GM12878 (cell line): ENCODE data around the gene ZNF444. TPM values are rescaled to one million over a fixed set of nuclear protein-coding genes. Genes with fewer than 3 reads are reported as not detected.

Experiments used
- ATAC-seq: fragments of 200-7000 bp; cut with Tn5 transposase; 3 replicates; pipeline ENCODE4 v1.9.1; 2020; ENCODE audit warnings: mild to moderate bottlenecking, moderate library complexity
- BruUV-seq: library from RNA; stranded (reverse); fragments of 400-500 nt; replicated peaks from 2 replicates; lab custom pipeline; 2021; lab: Mats Ljungman, UMichigan
- CTCF ChIA-PET: fragments of 300-600 bp; sonication (Branson Sonifier 250); formaldehyde crosslinking; extraction: SDS; loops from one replicate; lab custom pipeline; 2021; ENCODE audit warnings: inconsistent platforms; lab: Yijun Ruan, JAX
- POLR2A ChIA-PET: fragments of 350-600 bp; formaldehyde crosslinking; extraction: SDS; loops from one replicate; lab custom pipeline; 2021; ENCODE audit warnings: inconsistent platforms; lab: Charles Lee
- RAD21 ChIA-PET: fragments of 300-600 bp; sonication (Branson Sonifier 250); formaldehyde crosslinking; loops from one replicate; lab custom pipeline; 2023; ENCODE audit warnings: antibody characterized with exemption; ENCODE audit not compliant: unreplicated experiment; lab: Charles Lee
- SMC1A ChIA-PET: fragments of 300-600 bp; sonication (Branson Sonifier 250); formaldehyde crosslinking; loops from one replicate; lab custom pipeline; 2023; ENCODE audit not compliant: unreplicated experiment, uncharacterized antibody; lab: Charles Lee
- DNase-seq: peaks from one replicate; pipeline ENCODE4 v3.0.0-alpha.2; 2011; ENCODE audit warnings: low read depth, low spot score
- FAIRE-seq: peaks from 3 replicates; lab custom pipeline; 2011; peaks lifted over from hg19 to GRCh38; lab: Jason Lieb, UNC
- H2AFZ ChIP-seq: 2 replicates; pipeline ENCODE4 v1.6.0; 2011; ENCODE audit warnings: low read depth, low read length, control low read depth; ENCODE audit not compliant: control insufficient read depth
- H3K27ac ChIP-seq: 2 replicates; pipeline ENCODE4 v1.5.1; 2011; ENCODE audit warnings: control low read depth; ENCODE audit not compliant: control insufficient read depth, insufficient read depth
- H3K27me3 ChIP-seq, 2 experiments: replicated peaks in 1 of 2; 2 replicates each; pipeline versions ENCODE4 v1.6.0 to v1.6.1; 2011; ENCODE audit warnings: low read length in 1 of 2; ENCODE audit not compliant: control insufficient read depth in 2 of 2, insufficient read depth in 2 of 2
- H3K36me3 ChIP-seq, 2 experiments: 2 replicates each; pipeline ENCODE4 v1.5.1; 2011; ENCODE audit warnings: low read length in 1 of 2; ENCODE audit not compliant: control insufficient read depth in 2 of 2, insufficient read depth in 2 of 2
- H3K4me1 ChIP-seq: 2 replicates; pipeline ENCODE4 v1.6.1; 2011; ENCODE audit warnings: mild to moderate bottlenecking, low read length, moderate library complexity, mixed read lengths; ENCODE audit not compliant: control insufficient read depth, insufficient read depth
- H3K4me2 ChIP-seq: 2 replicates; pipeline ENCODE4 v1.6.0; 2011; ENCODE audit warnings: control low read depth; ENCODE audit not compliant: control insufficient read depth, insufficient read depth
- H3K4me3 ChIP-seq: fragments of 200-600 bp; sonication (generic); 2 replicates; pipeline ENCODE4 v1.5.1; 2016
- H3K79me2 ChIP-seq: 2 replicates; pipeline ENCODE4 v1.6.0; 2011; ENCODE audit warnings: low read length; ENCODE audit not compliant: control insufficient read depth, insufficient read depth
- H3K9ac ChIP-seq: 2 replicates; pipeline ENCODE4 v1.8.0; 2011; ENCODE audit warnings: low read length, control low read depth, mixed read lengths; ENCODE audit not compliant: control insufficient read depth, insufficient read depth
- H3K9me3 ChIP-seq: replicated peaks from 3 replicates; pipeline ENCODE4 v1.5.1; 2011; ENCODE audit warnings: mild to moderate bottlenecking, low read length; ENCODE audit not compliant: control insufficient read depth, insufficient read depth
- H4K20me1 ChIP-seq: 2 replicates; pipeline ENCODE4 v1.6.0; 2011; ENCODE audit not compliant: control insufficient read depth, insufficient read depth
- BHLHE40 ChIP-seq, 2 experiments: fragments of 450-650 bp in 1 of 2; IDR thresholded peaks; 2 replicates each; pipeline ENCODE4 v1.6.1; 2011 to 2017; ENCODE audit warnings: low read depth in 2 of 2, borderline replicate concordance in 1 of 2, improper control_type of control experiment in 1 of 2, low read length in 1 of 2, mild to moderate bottlenecking in 1 of 2
- BRCA1 ChIP-seq: IDR thresholded peaks from 2 replicates; pipeline ENCODE4 v1.6.1; 2011; ENCODE audit warnings: low read depth, low read length, improper control_type of control experiment
- CTCF ChIP-seq, 3 experiments: IDR thresholded peaks in 2 of 3; conservative IDR thresholded peaks in 1 of 3; 2 replicates each; pipeline ENCODE4 v1.5.1; 2011; ENCODE audit warnings: low read depth in 3 of 3, low read length in 3 of 3, mild to moderate bottlenecking in 3 of 3, control low read depth in 2 of 3, moderate library complexity in 2 of 3, inconsistent platforms in 1 of 3, mixed read lengths in 1 of 3; ENCODE audit not compliant: control insufficient read depth in 2 of 3, insufficient read depth in 1 of 3; ENCODE audit errors: extremely low read depth in 1 of 3
- ETV6 ChIP-seq, 2 experiments: fragments of 450-650 bp in 1 of 2; IDR thresholded peaks in 1 of 2; conservative IDR thresholded peaks in 1 of 2; 2 replicates each; pipeline ENCODE4 v1.6.1; 2014; ENCODE audit warnings: antibody characterized with exemption in 1 of 2, borderline replicate concordance in 1 of 2, low read depth in 1 of 2, mild to moderate bottlenecking in 1 of 2, moderate library complexity in 1 of 2
- JUNB ChIP-seq: IDR thresholded peaks from 2 replicates; pipeline ENCODE4 v1.6.1; 2016; ENCODE audit warnings: antibody characterized with exemption, mild to moderate bottlenecking
- MEF2B ChIP-seq: fragments of 450-650 bp; IDR thresholded peaks from 2 replicates; pipeline ENCODE4 v1.6.1; 2018; ENCODE audit warnings: mild to moderate bottlenecking, moderate library complexity; ENCODE audit not compliant: partially characterized antibody, poor library complexity, severe bottlenecking
- NBN ChIP-seq: fragments of 450-650 bp; IDR thresholded peaks from 2 replicates; pipeline ENCODE4 v1.6.1; 2016
- NFXL1 ChIP-seq: fragments of 450-650 bp; IDR thresholded peaks from 2 replicates; pipeline ENCODE4 v1.6.1; 2017; ENCODE audit warnings: antibody characterized with exemption, mild to moderate bottlenecking, borderline replicate concordance
- NR2C1 ChIP-seq: fragments of 450-650 bp; IDR thresholded peaks from 2 replicates; pipeline ENCODE4 v1.6.1; 2017; ENCODE audit warnings: antibody characterized with exemption, mild to moderate bottlenecking, moderate library complexity
- PAX5 ChIP-seq: IDR thresholded peaks from 2 replicates; pipeline ENCODE4 v1.6.1; 2011; ENCODE audit warnings: low read depth, low read length, borderline replicate concordance
- PAX8 ChIP-seq: fragments of 450-650 bp; IDR thresholded peaks from 2 replicates; pipeline ENCODE4 v1.6.1; 2017; ENCODE audit warnings: mild to moderate bottlenecking, moderate library complexity
- ZNF622 ChIP-seq: fragments of 450-650 bp; IDR thresholded peaks from 2 replicates; pipeline ENCODE4 v1.6.1; 2017; ENCODE audit warnings: mild to moderate bottlenecking, inconsistent platforms
- ZSCAN29 ChIP-seq: fragments of 450-650 bp; IDR thresholded peaks from 2 replicates; pipeline ENCODE4 v1.6.1; 2017; ENCODE audit warnings: mild to moderate bottlenecking, moderate library complexity
- WGBS: methylation state at CpG from one replicate; pipeline ENCODE4 v1.1.6; 2016; ENCODE audit warnings: low lambda C conversion rate; ENCODE audit not compliant: insufficient replicate concordance, insufficient coverage; ENCODE audit errors: missing lambda C conversion rate; 5-methylcytosine and 5-hydroxymethylcytosine counted together
- in situ Hi-C: fragments of 300-500 bp; cut with MboI; formaldehyde crosslinking; loops from 9 replicates; pipeline ENCODE4 v1.14.3; 2018; ENCODE audit warnings: mixed read lengths
- intact Hi-C: fragments of 100-400 bp; cut with micrococcal nuclease; formaldehyde crosslinking; loops from one replicate; pipeline ENCODE4 v1.14.2; 2022; ENCODE audit not compliant: unreplicated experiment
- polyA plus RNA-seq, 11 experiments: library from polyadenylated mRNA; depleted of rRNA in 4 of 11; unstranded in 6 of 11; stranded (reverse) in 5 of 11; fragments of >200 nt; fragmentation: Nextera tagmentation in 4 of 11; fragmentation: Illumina TruSeq in 1 of 11; extraction: Ambion mirVana in 4 of 11; extraction: Trizol in 1 of 11; gene quantifications; 1 replicate in 1 of 11; 2 replicates in 10 of 11; pipeline versions ENCODE4 v1.2.1 to v1.2.3, GENCODE V29; 2011 to 2016; ENCODE audit warnings: inconsistent platforms in 2 of 11, missing spikeins in 2 of 11, low read depth in 1 of 11
- total RNA-seq, 4 experiments: library from RNA; depleted of rRNA in 3 of 4; stranded (reverse); fragments of >200 nt in 3 of 4; fragmentation: Illumina TruSeq in 1 of 4; extraction: Trizol in 1 of 4; gene quantifications; 2 replicates each; pipeline versions ENCODE4 v1.2.1 to v1.2.3, GENCODE V29; 2013 to 2021

Gene ZNF444
- total and polyA plus RNA-seq, 10 of the 15 experiments (the other 5 are each of a cell fraction or from before 2014, with no cell fraction given), result 0.45 to 28.2 (median 11.6) TPM

GRCh38 chr19:56144831-56145230 lies 3.7 kb downstream of the ZNF444 start (continued):
- TF ChIP-seq ETV6 (conservative IDR thresholded peaks at IDR 0.05 in 1 of 2, IDR thresholded peaks at IDR 0.05 in 1 of 2; ENCODE audit: borderline replicate concordance in 1 of 2, low read depth in 1 of 2) (no peak), NR2C1 (no peak), NFXL1 (no peak), BHLHE40 (IDR thresholded peaks at IDR 0.05; ENCODE audit: borderline replicate concordance in 1 of 2, low read depth in 2 of 2, low read length in 1 of 2) (no peak), JUNB (no peak), CTCF (IDR thresholded peaks at IDR 0.05 in 2 of 3, conservative IDR thresholded peaks at IDR 0.05 in 1 of 3; ENCODE audit: control insufficient read depth in 2 of 3, extremely low read depth in 1 of 3, insufficient read depth in 1 of 3, low read depth in 3 of 3, low read length in 3 of 3) (no peak)

- POLR2A ChIA-PET, result no interaction called here
- in situ Hi-C loops, result loop anchor here (25.0 kb wide), 1 partner anchor 1667 kb away; the partner anchor contains the start of gene ZNF552
These were observed 4.6 kb downstream of the ZNF444 start for GRCh38 chr19:56145698-56146097.

More at GRCh38 chr19:56145698-56146097, 4.6 kb downstream of the ZNF444 start:
- FAIRE-seq (no peak), DNase-seq (no peak), ATAC-seq (no peak)
- H3K9me3 ChIP-seq, result no peaks in the 10 kb centered on the region
- no TSS peak for BruUV-seq
- 93% methylated on average over 10 of the region's 10 CpGs for WGBS
- TF ChIP-seq PAX5 (no peak), MEF2B (no peak), NBN (no peak), ZNF622 (no peak), ZSCAN29 (no peak), BRCA1 (no peak), PAX8 (no peak)
- CTCF ChIA-PET, result interaction anchor here (0.6 kb wide), 1 partner anchor 82 kb away, joined by 3 read pairs; no protein-coding TSS in a partner anchor
- SMC1A ChIA-PET, result no interaction called here
- peaks cover 19% of the 10 kb centered on the region for H3K79me2 ChIP-seq
- peaks cover 2 to 12% of the 10 kb centered on the region in 2 experiments for H3K36me3 ChIP-seq
- no peak overlapping the region for H3K4me2 ChIP-seq
- no peak overlapping the region for H2AFZ ChIP-seq
- H4K20me1 ChIP-seq, result no peaks in the 10 kb centered on the region
- peaks cover 10% of the 10 kb centered on the region for H3K4me1 ChIP-seq
- H3K9ac ChIP-seq, result no peak overlapping the region
- intact Hi-C loops, result no loop called here
- H3K27me3 ChIP-seq, result no peaks in the 10 kb centered on the region
- RAD21 ChIA-PET, result no interaction called here
- H3K4me3 ChIP-seq, result no peak overlapping the region
- H3K27ac ChIP-seq, result no peak overlapping the region
